HG02678 (cell line): ENCODE measurements around the gene RYR2.

Source experiments
- ATAC-seq: cut with Tn5 transposase; IDR thresholded peaks from one replicate; pipeline ENCODE4 v1.9.1; 2021; ENCODE audit warnings: mild to moderate bottlenecking, moderate library complexity; ENCODE audit not compliant: unreplicated experiment

Gene RYR2

GRCh38 chr1:237702161-237702560 lies 660.2 kb downstream of the RYR2 start:
- ATAC-seq, result no peak

GRCh38 chr1:237705462-237705861 lies 663.5 kb downstream of the RYR2 start:
- ATAC-seq, result no peak

GRCh38 chr1:237709355-237709754 lies 667.4 kb downstream of the RYR2 start:
- ATAC-seq, result no peak

- no peak for ATAC-seq
These were observed 669.3 kb downstream of the RYR2 start for GRCh38 chr1:237711281-237711680.

GRCh38 chr1:237712082-237712481 lies 670.1 kb downstream of the RYR2 start:
- ATAC-seq, result no peak

GRCh38 chr1:237712586-237713157 lies 670.7 kb downstream of the RYR2 start:
- ATAC-seq, result no peak

GRCh38 chr1:237713916-237714315 lies 671.9 kb downstream of the RYR2 start:
- ATAC-seq, result no peak

GRCh38 chr1:237717106-237717505 lies 675.1 kb downstream of the RYR2 start:
- ATAC-seq, result no peak

GRCh38 chr1:237730826-237731350 lies 688.9 kb downstream of the RYR2 start:
- ATAC-seq, result no peak

GRCh38 chr1:237732657-237733056 lies 690.7 kb downstream of the RYR2 start:
- no peak for ATAC-seq

- no peak for ATAC-seq
These were observed 694.5 kb downstream of the RYR2 start for GRCh38 chr1:237736372-237737029.

- no peak for ATAC-seq
These were observed 695.5 kb downstream of the RYR2 start for GRCh38 chr1:237737448-237737847.

- no peak for ATAC-seq
These were observed 696.1 kb downstream of the RYR2 start for GRCh38 chr1:237737938-237738610.

- ATAC-seq, result no peak
These were observed 698.9 kb downstream of the RYR2 start for GRCh38 chr1:237740846-237741245.

GRCh38 chr1:237745545-237745944 lies 703.6 kb downstream of the RYR2 start:
- ATAC-seq, result no peak

GRCh38 chr1:237748171-237748960 lies 706.4 kb downstream of the RYR2 start:
- ATAC-seq, result no peak

GRCh38 chr1:237749122-237749521 lies 707.1 kb downstream of the RYR2 start:
- no peak for ATAC-seq

- no peak for ATAC-seq
These were observed 709.1 kb downstream of the RYR2 start for GRCh38 chr1:237751090-237751489.

GRCh38 chr1:237754627-237755026 lies 712.6 kb downstream of the RYR2 start:
- no peak for ATAC-seq

- no peak for ATAC-seq
These were observed 714.5 kb downstream of the RYR2 start for GRCh38 chr1:237756304-237756967.

- ATAC-seq, result no peak
These were observed 717.4 kb downstream of the RYR2 start for GRCh38 chr1:237759377-237759776.
